ENCODE data around the gene ZNHIT6. TPM values are rescaled to one million over a fixed set of nuclear protein-coding genes. Genes with fewer than 3 reads are reported as not detected.
"Not testable (repeated sequence)": the region's sequence is repeated elsewhere in the genome, so short reads cannot be mapped to it uniquely, and the experiment has no call there.

ZNHIT6 gene
- total RNA-seq, 1 experiment from 2014 or later = 41.2 TPM

DNA sequence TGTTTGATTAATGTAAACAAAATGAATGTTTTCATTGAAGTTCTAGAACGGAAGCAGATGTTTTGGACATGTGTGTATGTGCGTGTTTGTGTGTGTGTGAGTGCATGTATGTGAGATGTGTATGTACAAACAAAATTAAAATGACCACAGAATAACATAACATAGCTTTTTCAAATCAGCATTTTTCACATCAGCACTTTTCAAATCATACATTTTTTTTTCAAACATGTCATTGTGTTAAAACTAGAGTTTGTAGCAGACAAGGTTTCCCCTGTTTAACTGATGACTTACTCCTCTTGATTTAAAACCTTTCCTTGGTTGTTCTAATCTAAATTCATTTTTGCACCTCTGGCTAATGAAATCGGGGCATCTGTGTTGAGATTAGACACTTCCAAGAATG is 35.6 kb upstream of the ZNHIT6 start:
- Mint-ChIP-seq H3K27ac (ENCODE audit: unreplicated experiment) (no peak overlapping the region), H3K27me3 (ENCODE audit: unreplicated experiment) (no peaks in the 10 kb centered on the region), H3K4me3 (ENCODE audit: low read depth, unreplicated experiment) (no peak overlapping the region), H3K4me1 (ENCODE audit: low read depth, unreplicated experiment) (no peaks in the 10 kb centered on the region), H3K9me3 (ENCODE audit: low read depth, unreplicated experiment) (no peaks in the 10 kb centered on the region), H3K36me3 (ENCODE audit: insufficient read depth, unreplicated experiment) (no peaks in the 10 kb centered on the region)
- CTCF ChIA-PET = no interaction called here
- no TSS peak for BruUV-seq (replicated peaks)
- intact Hi-C loops (cut with micrococcal nuclease; ENCODE audit: unreplicated experiment) = no loop called here
- no peak for DNase-seq
- TF ChIP-seq CTCF (IDR thresholded peaks at IDR 0.05; ENCODE audit: unreplicated experiment) = no peak

- H3K4me3 Mint-ChIP-seq (ENCODE audit: low read depth, unreplicated experiment) = no peak overlapping the region
- H3K36me3 Mint-ChIP-seq (ENCODE audit: insufficient read depth, unreplicated experiment) = no peaks in the 10 kb centered on the region
- no peaks in the 10 kb centered on the region for H3K9me3 Mint-ChIP-seq (ENCODE audit: low read depth, unreplicated experiment)
- BruUV-seq (replicated peaks) = no TSS peak
- intact Hi-C loops (cut with micrococcal nuclease; ENCODE audit: unreplicated experiment) = loop anchor here (10.0 kb wide), 1 partner anchor 420 kb away; the partner anchor contains the start of gene COL24A1
- peak; percentile 5 for DNase-seq
- H3K27ac Mint-ChIP-seq (ENCODE audit: unreplicated experiment) = no peak overlapping the region
- H3K4me1 Mint-ChIP-seq (ENCODE audit: low read depth, unreplicated experiment) = peaks cover 8% of the 10 kb centered on the region
- TF ChIP-seq CTCF (IDR thresholded peaks at IDR 0.05; ENCODE audit: unreplicated experiment) = no peak
- H3K27me3 Mint-ChIP-seq (ENCODE audit: unreplicated experiment) = no peaks in the 10 kb centered on the region
- CTCF ChIA-PET = interaction anchor here (0.6 kb wide), 1 partner anchor 27 kb away, joined by 3 read pairs; the partner anchor contains the start of gene ZNHIT6
Measured at GRCh38 chr1:85734931-85735330, 26.7 kb upstream of the ZNHIT6 start.

- Mint-ChIP-seq H3K27ac (ENCODE audit: unreplicated experiment) (no peak overlapping the region), H3K9me3 (ENCODE audit: low read depth, unreplicated experiment) (peaks cover 4% of the 10 kb centered on the region), H3K4me3 (ENCODE audit: low read depth, unreplicated experiment) (no peak overlapping the region), H3K4me1 (ENCODE audit: low read depth, unreplicated experiment) (no peaks in the 10 kb centered on the region), H3K36me3 (ENCODE audit: insufficient read depth, unreplicated experiment) (no peaks in the 10 kb centered on the region), H3K27me3 (ENCODE audit: unreplicated experiment) (no peaks in the 10 kb centered on the region)
- intact Hi-C loops (cut with micrococcal nuclease; ENCODE audit: unreplicated experiment) = no loop called here
- no peak for TF ChIP-seq CTCF (IDR thresholded peaks at IDR 0.05; ENCODE audit: unreplicated experiment)
- no peak for DNase-seq
- CTCF ChIA-PET = interaction anchor here (0.6 kb wide), 1 partner anchor 556 kb away, joined by 4 read pairs; no protein-coding TSS in a partner anchor
- no TSS peak for BruUV-seq (replicated peaks)
Measured at GRCh38 chr1:85718678-85719340, 10.6 kb upstream of the ZNHIT6 start.

DNA sequence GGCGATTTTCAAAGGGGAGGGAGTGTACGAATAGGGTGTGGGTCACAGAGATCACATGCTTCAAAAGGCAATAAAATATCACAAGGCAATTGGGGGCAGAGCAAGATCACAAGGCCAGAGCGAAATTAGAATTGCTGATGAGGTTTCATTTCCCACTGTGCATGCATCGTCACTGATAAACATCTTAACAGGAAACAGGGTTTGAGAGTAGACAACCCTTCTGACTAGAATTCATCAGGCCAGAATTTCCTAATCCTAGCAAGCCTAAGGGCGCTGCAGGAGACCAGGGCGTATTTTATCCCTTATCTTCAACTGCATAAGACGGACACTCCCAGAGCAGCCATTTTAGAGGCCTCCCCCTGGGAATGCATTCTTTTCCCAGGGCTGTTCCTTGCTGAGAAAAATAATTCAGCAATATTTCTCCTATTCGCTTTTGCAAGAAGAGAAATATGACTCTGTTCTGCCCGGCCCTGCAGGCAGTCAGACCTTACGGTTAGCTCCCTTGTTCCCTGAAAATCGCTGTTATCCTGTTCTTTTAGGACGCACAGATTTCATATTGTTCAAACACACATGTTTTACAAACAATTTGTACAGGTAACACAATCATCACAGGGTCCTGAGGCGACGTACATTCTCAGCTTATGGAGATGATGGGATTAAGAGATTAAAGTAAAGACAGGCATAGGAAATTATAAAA is 6.3 kb upstream of the ZNHIT6 start:
- BruUV-seq (replicated peaks); H3K36me3 Mint-ChIP-seq (ENCODE audit: insufficient read depth, unreplicated experiment); H3K9me3 Mint-ChIP-seq (ENCODE audit: low read depth, unreplicated experiment); DNase-seq; CTCF ChIA-PET; H3K4me3 Mint-ChIP-seq (ENCODE audit: low read depth, unreplicated experiment); intact Hi-C loops (cut with micrococcal nuclease; ENCODE audit: unreplicated experiment); H3K27ac Mint-ChIP-seq (ENCODE audit: unreplicated experiment); H3K4me1 Mint-ChIP-seq (ENCODE audit: low read depth, unreplicated experiment); H3K27me3 Mint-ChIP-seq (ENCODE audit: unreplicated experiment): not testable (repeated sequence)
